Activated CD4-positive, alpha-beta T cell treated with anti-CD3 and anti-CD28 coated beads, Interleukin-2, amount 50 U/mL, for 48 hours (primary cell): Measurements from ENCODE around the gene UBN1.

Experiments
- DNase-seq, 2 experiments: peaks; one replicate each; pipeline ENCODE4 v3.0.0-alpha.2; 2020

UBN1 gene

DNA sequence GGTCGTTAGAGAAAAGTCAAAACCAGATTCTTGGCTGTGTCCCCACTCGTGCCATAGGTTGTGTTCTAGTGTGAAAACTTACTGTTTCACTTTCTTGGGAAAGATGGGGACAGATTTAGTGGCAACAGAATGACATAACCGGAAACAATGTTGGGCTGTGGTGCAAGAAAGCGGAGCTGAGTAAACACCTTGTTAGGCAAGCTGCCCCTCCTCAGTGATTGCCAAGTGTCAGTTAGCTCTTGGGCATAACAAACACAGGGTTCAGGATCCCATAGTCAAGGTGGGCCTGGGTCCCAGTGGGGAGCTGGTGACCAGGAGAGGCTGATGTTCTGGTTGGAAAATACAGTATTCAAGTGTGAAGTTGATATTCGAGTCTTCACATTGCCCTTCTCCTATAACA lies 15.4 kb downstream of the UBN1 start:
- no peak for DNase-seq

DNA sequence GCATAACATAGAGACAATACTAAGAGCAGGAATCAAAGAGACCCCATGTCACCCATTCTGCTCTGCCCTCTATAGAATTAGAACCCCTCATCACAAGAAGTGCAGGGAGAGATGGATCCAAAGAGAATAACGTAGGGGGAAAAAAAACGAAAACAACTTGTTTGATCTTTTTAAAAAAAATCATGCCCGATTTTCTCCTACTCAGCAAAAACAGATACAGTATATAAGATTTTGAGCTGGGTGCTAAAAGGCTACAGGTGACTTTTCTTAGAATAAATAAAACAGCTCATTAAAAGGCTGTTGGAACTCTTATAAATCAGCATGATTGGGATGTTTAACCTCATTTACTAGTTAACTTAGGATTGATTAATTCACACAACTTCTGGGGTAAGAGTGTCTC lies 17.4 kb downstream of the UBN1 start:
- DNase-seq = no peak

- DNase-seq = no peak
These were observed 18.1 kb downstream of the UBN1 start for GRCh38 chr16:4865231-4865860.

GRCh38 chr16:4866586-4866985 lies 19.3 kb downstream of the UBN1 start:
- no peak for DNase-seq

DNA sequence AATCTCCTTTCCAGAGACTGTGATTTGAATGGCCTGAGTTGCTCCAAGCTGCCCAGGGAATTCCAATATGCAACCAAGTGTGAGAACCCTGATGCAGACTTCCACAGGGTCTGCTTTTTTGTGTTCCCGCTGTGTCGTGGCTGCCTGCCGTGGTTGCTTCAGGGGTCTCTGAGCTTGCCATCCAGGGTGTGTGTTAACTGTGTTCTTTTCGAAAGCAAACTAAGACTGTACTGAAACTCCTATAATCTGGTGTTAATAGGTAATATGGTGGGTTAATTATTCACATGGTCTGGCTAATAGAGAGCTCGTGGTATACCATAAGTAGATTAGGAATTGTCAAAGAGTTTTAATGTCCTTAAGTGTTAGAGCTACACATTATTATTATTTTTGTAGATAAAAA lies 20.7 kb downstream of the UBN1 start:
- DNase-seq = no peak

GRCh38 chr16:4868535-4868934 lies 21.3 kb downstream of the UBN1 start:
- DNase-seq = no peak

GRCh38 chr16:4869147-4869805 lies 22.0 kb downstream of the UBN1 start:
- DNase-seq = no peak

DNA sequence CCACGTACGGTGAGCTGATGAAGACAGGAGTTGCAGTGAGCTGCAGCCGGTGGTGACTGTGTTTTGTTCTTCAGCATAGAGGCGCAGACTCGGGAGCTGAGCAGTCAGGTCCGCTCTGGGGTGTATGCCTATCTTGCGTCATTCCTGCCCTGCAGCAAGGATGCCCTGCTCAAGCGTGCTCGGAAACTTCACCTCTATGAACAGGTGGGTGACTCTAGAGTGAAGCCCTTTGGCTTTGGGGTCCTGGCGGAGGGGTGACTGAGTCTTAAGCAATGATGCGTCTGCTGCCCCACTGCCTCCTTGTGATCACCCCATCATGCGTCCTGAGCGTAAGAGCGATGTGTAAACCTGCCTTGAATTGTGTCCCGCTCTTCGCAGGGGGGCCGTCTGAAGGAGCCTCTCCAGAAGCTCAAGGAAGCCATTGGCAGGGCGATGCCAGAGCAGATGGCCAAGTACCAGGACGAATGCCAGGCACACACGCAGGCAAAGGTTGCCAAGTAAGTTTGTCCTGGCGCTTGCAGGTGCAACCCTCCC lies 22.9 kb downstream of the UBN1 start:
- no peak for DNase-seq

DNA sequence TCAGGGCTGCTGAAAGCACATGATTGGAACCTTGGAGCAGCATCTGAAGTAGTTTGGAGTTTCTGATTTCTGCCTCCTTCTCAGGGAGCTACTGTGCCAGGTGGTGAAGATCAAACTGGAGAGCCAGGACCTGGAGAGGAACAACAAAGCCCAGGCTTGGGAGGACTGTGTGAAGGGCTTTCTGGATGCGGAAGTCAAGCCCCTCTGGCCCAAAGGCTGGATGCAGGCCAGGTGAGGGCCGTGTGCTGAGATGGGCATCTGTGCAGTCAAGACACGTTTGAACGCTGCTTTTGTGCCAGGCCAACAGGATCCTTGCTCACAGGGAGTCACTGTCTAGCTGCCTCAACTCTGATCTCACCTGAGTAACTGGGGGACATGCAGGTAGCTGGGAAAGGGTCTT lies 23.8 kb downstream of the UBN1 start:
- DNase-seq = no peak

- DNase-seq = no peak
These were observed 25.8 kb downstream of the UBN1 start for GRCh38 chr16:4873091-4873490.

GRCh38 chr16:4874666-4875065 lies 27.4 kb downstream of the UBN1 start:
- DNase-seq = no peak

- no peak for DNase-seq
These were observed 29.5 kb downstream of the UBN1 start for GRCh38 chr16:4876646-4877379.

- no peak for DNase-seq
These were observed 30.1 kb downstream of the UBN1 start for GRCh38 chr16:4877380-4877685.

GRCh38 chr16:4879049-4879448 lies 31.8 kb downstream of the UBN1 start:
- no peak for DNase-seq

DNA sequence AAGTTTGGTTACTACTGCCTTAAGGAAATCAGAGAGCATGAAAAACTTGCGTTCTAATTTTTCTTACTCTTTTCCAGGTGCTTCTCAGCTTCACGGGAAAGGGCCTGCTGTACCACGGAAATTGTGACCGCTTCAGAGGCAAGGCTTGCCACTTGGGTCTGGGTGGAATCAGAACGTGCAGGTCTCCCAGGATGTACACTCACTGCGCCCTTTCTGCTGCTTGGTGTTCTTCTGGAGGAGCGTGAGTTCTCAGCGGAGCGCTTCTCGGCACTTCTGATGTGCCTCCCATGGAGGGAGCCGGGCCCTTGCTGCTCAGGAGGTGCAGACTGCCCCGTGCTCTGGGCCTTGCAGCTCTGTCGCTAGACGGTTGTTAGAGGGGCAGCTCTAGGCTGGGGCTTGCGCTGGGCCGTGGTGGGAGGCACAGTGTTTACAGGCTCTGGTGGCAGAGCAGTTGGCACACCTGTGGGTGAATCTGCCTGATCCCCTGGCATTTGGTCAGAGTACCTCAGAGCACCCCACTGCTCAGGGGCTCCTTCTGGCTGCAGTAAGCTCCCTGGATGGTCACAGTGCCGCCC lies 32.8 kb downstream of the UBN1 start:
- no peak for DNase-seq

GRCh38 chr16:4882000-4882632 lies 34.8 kb downstream of the UBN1 start:
- DNase-seq = no peak

DNA sequence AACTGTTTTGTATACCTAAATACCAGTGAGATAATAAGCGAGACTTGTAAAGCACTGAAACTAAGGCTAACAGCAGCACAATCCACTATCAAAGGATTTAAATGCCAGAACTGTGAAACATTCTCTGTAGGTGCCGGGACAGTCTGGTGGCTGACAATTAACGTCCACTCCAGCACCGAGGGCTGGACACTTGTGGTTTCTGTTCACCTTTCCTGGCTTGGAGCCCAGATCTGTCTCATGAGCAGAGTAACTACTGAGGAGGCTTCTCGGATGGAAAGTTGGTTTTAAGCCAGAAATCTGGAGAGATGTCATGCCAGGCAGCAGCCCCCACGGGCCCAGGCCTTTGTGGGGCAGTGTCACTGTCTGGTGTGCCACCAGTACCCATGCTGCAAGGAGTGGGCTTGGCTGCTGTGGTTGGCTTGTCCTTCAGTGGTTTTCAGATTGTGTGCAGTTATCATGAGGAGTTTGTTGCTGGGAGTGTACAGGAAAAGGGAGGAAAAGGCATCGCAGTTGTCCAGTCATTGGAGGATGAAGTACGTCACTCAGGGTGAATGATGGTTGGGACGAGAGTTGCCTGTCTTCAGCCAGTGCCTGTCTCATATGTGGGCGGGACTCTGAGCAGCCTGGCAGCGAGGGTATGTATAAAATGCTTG lies 35.5 kb downstream of the UBN1 start:
- DNase-seq = no peak

DNA sequence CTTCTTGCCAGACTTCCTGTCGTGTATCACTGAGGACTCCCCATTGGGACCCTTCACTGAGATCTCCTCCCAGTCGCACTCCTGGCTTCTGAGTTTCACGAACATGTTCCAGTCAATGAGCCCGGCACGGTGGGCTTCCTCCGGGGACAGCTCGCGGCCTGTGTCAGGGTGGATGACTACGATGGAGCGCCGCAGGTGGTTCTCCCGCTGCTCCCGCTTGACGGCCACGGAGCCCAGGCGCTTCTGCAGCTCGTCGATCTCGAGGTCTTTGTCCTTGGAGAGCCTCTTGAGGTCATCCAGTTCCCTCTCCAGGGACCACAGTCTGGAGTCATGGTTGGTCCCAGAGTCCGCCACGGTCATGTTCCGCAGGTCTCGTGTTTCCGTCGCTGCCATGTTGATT lies 36.2 kb downstream of the UBN1 start:
- no peak for DNase-seq

DNA sequence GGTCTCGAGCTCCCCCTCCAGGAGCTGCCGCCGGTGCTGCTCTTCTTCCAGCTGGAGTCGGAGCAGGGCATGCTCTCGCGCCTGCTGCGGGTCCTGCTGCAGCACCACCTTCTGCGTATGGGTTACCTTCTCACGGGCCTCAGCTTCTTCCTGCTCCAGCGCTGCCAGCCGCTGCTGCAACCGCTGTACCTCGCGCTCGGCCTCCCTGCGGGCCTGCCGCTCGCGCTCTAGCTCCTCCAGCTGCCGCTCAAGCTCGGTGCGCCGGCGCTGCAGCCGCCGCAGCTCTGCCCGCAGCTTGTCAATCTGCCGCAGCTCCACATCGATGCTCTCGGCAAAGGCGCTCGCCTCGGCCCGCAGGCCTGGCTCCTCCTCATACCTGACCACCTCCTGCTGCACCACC lies 36.9 kb downstream of the UBN1 start:
- DNase-seq = no peak

DNA sequence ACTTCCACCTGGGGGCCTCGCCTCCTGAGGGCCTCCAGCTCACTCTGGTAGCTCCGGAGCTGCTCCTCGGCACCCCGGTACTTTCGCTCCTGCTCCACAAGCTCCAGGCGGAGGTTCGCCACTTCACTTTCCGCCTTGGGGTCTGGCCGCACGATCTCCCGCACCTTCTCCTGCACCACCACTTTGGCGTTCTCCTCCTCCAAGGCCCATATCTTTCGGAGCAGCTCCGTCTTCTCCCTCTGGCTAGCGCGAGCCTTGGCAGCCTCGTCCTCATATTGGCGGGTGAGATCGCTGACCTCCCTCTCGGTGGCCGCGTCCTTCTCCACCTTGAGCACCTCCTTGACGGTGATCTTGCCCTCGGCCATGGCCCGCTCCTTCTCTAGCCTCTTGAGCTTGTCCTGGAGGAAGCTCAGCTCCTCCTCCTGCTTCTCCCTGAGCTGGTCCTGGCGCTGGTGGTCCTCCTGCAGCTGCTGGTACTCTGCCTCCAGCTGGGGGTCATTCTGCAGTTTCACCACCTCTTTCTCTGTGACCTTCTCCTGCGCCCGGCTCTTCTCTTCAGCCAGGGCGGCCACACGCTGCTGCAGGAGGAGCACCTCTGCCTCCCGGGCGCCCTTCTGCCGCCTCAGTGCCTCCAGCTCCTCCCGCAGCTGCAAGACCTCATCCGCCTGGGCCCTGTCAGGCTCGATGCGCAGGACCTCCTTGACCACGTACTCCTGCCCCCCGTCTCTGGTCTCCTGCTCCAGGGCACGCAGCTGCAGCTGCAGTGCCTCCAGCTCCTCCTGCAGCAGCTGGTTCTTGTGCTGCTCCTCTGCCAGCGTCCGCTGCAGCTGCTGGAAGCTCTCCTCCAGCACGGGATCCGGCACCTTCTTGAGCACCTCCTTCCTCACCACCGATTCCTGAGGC lies 37.9 kb downstream of the UBN1 start:
- no peak for DNase-seq

DNA sequence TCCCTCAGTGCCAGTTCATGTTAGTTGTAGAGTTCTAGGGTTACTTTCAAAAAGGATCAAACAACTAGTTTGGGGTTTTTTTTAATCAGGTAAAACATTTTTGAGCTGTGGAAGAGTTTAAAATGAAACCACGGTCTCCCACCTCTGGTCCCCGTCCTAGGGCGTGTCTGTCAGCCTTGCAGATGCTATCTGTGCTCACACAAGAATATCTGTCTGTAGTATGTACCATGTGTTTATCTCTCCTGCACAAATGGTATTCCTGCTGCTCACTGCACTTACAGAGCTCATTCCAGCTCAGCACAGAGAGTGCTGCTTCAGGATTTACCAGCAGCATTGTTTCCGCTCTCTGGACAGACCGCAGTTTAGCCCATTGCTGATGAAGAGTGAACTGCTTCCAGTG lies 38.9 kb downstream of the UBN1 start:
- DNase-seq = no peak
